AG04450 (cell line): ENCODE measurements around the gene USP2. TPM values are rescaled to one million over a fixed set of nuclear protein-coding genes. Genes with fewer than 3 reads are reported as not detected.

ENCODE experiments used
- CTCF ChIA-PET: fragments of 300-600, 350-600 bp; formaldehyde crosslinking; extraction: SDS; loops from one replicate; lab custom pipeline; 2022; ENCODE audit warnings: antibody characterized with exemption, inconsistent platforms; lab: Charles Lee
- POLR2A ChIA-PET: fragments of 350-600 bp; formaldehyde crosslinking; extraction: SDS; loops from one replicate; lab custom pipeline; 2021; ENCODE audit warnings: antibody characterized with exemption, inconsistent platforms; lab: Yijun Ruan, JAX
- DNase-seq: peaks from one replicate; pipeline ENCODE4 v3.0.0-alpha.2; 2011; ENCODE audit warnings: low read depth, low spot score
- H3K27ac ChIP-seq: one replicate; pipeline ENCODE4 v1.5.1; 2012; ENCODE audit warnings: low read depth, low read length, control low read depth
- H3K27me3 ChIP-seq: one replicate; pipeline ENCODE4 v1.6.0; 2012; ENCODE audit warnings: low read length; ENCODE audit not compliant: control insufficient read depth, insufficient read depth
- H3K4me3 ChIP-seq: 2 replicates; pipeline ENCODE4 v1.5.1; 2011; ENCODE audit warnings: mild to moderate bottlenecking, low read depth, low read length, control low read depth
- H3K9me3 ChIP-seq: 2 replicates; pipeline ENCODE4 v1.5.1; 2012; ENCODE audit warnings: low read length; ENCODE audit not compliant: control insufficient read depth, insufficient read depth
- CTCF ChIP-seq: IDR thresholded peaks from 2 replicates; pipeline ENCODE4 v1.5.1; 2011; ENCODE audit warnings: low read depth, low read length, control low read depth, inconsistent platforms
- polyA plus RNA-seq: library from polyadenylated mRNA; depleted of rRNA; stranded (reverse); fragments of >200 nt; gene quantifications from 2 replicates; pipeline ENCODE4 v1.2.3, GENCODE V29; 2011

The USP2 gene
- polyA plus RNA-seq, 1 experiment: 0.32 TPM

- POLR2A ChIA-PET: interaction anchor here (0.6 to 2.8 kb wide), 3 partner anchors 36 to 135 kb away, joined by 3 to 12 read pairs (median 4); partner anchors contain the start of gene THY1
- H3K27ac ChIP-seq: peak overlapping the region; percentile 39
Measured at GRCh38 chr11:119339589-119340334, 41.7 kb downstream of the USP2 start.

GRCh38 chr11:119338965-119339588 lies 42.4 kb downstream of the USP2 start:
- H3K27me3 ChIP-seq: peaks cover 12% of the 10 kb centered on the region
- ChIA-PET CTCF (interaction anchor here (0.6 to 6.4 kb wide), 57 partner anchors 8 to 650 kb away, joined by 3 to 161 read pairs (median 5); partner anchors contain the start of genes CBL, DPAGT1, HINFP and MCAM), POLR2A (interaction anchor here (0.7 to 2.8 kb wide), 10 partner anchors 20 to 244 kb away, joined by 3 to 32 read pairs (median 12); partner anchors contain the start of genes C2CD2L, CBL, DPAGT1 and MCAM)
- peak overlapping the region; percentile 57 for H3K27ac ChIP-seq
- DNase-seq: no peak
- no peak for TF ChIP-seq CTCF
- no peaks in the 10 kb centered on the region; the same call in 1 of the 2 replicates for H3K9me3 ChIP-seq
- H3K4me3 ChIP-seq: peak overlapping the region; percentile 64

More at GRCh38 chr11:119339589-119340334, 41.7 kb downstream of the USP2 start:
- H3K4me3 ChIP-seq: peak overlapping the region; percentile 64
- no peak for DNase-seq
- CTCF ChIA-PET: interaction anchor here (0.6 to 6.4 kb wide), 37 partner anchors 8 to 650 kb away, joined by 3 to 161 read pairs (median 5); partner anchors contain the start of genes CBL, DPAGT1, MCAM and THY1
- H3K27me3 ChIP-seq: peaks cover 15% of the 10 kb centered on the region
- no peaks in the 10 kb centered on the region; the same call in 1 of the 2 replicates for H3K9me3 ChIP-seq
- TF ChIP-seq CTCF: peak; percentile 83

GRCh38 chr11:119338318-119338890 lies 43.1 kb downstream of the USP2 start:
- no peak for DNase-seq
- H3K27ac ChIP-seq: peak overlapping the region; percentile 88
- POLR2A ChIA-PET: interaction anchor here (0.6 to 2.8 kb wide), 23 partner anchors 10 to 427 kb away, joined by 3 to 34 read pairs (median 8); partner anchors contain the start of genes C2CD2L, CBL, DPAGT1 and MCAM

More at GRCh38 chr11:119338318-119338890, 43.1 kb downstream of the USP2 start:
- peaks cover 7% of the 10 kb centered on the region for H3K27me3 ChIP-seq
- CTCF ChIA-PET: interaction anchor here (0.6 to 6.4 kb wide), 54 partner anchors 9 to 391 kb away, joined by 3 to 161 read pairs (median 5); partner anchors contain the start of genes C2CD2L, CBL, DPAGT1 and HINFP
- peak; percentile 90 for TF ChIP-seq CTCF
- peak overlapping the region; percentile 64 for H3K4me3 ChIP-seq
- no peaks in the 10 kb centered on the region; the same call in 1 of the 2 replicates for H3K9me3 ChIP-seq
